Measurements from ENCODE around the gene DOCK9. TPM values are rescaled to one million over a fixed set of nuclear protein-coding genes. Genes with fewer than 3 reads are reported as not detected.

DOCK9 gene
- total and polyA plus RNA-seq, 2 donors from 2014 or later, result 14.0 to 125 TPM

DNA sequence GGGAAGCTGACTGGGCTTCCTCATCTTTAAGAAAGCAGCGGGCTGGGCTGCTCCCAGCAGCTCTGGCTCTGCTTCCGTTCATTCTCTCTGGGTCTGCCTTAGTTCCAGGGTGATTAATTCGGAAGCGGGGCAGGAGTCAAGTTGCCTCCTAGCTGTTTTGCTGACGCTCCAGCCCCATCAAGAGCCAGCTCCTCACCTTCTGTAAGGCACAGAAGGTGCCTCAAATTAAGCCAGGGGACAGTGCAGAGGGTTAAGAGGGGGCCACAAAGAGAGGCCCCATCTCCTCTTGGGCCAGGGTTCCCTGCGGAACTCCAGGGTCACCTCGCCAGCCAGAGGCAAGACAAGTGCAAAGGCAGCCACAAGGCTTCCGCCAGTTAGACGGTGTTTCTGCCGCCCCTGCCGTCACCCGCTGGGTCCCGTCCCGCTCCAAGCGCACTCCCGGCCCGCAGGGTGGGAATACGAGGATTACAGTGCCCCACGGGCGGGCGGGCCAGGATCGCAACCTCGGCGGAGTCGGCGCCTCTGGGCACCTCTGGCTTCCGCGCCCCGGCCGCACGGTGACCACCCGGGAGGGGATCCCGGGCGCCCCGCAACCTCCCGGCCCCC is 225.9 kb downstream of the DOCK9 start:
- intact Hi-C loops (cut with DNase I), result no loop called here
- Histone ChIP-seq H3K9ac (ENCODE audit: low read length in 3 of 3) (no peak overlapping the region), H3K9me3 (ENCODE audit: control insufficient read depth in 2 of 3, insufficient read depth in 1 of 3, low read length in 3 of 3) (no peaks in the 10 kb centered on the region), H3K4me1 (ENCODE audit: control insufficient read depth in 2 of 3, insufficient read depth in 2 of 3, low read depth in 1 of 3, low read length in 3 of 3) (peaks cover 0 to 4% (median 2%) of the 10 kb centered on the region in 3 donors), H3K27ac (ENCODE audit: low read depth in 2 of 2, low read length in 2 of 2) (no peak overlapping the region), H3K27me3 (ENCODE audit: control insufficient read depth, insufficient read depth, low read length) (peaks cover 3% of the 10 kb centered on the region), H3K4me3 (ENCODE audit: low read length in 3 of 3) (peak overlapping the region in 2 of 3 donors; percentile 42 to 45), H3K36me3 (ENCODE audit: control insufficient read depth in 2 of 3, insufficient read depth in 3 of 3, low read length in 3 of 3) (no peaks in the 10 kb centered on the region)
- DNase-seq (peak in 4 of 5 donors; percentile 62 to 75 (median 70)), FAIRE-seq (no peak)
- TF ChIP-seq, protein P1, sequence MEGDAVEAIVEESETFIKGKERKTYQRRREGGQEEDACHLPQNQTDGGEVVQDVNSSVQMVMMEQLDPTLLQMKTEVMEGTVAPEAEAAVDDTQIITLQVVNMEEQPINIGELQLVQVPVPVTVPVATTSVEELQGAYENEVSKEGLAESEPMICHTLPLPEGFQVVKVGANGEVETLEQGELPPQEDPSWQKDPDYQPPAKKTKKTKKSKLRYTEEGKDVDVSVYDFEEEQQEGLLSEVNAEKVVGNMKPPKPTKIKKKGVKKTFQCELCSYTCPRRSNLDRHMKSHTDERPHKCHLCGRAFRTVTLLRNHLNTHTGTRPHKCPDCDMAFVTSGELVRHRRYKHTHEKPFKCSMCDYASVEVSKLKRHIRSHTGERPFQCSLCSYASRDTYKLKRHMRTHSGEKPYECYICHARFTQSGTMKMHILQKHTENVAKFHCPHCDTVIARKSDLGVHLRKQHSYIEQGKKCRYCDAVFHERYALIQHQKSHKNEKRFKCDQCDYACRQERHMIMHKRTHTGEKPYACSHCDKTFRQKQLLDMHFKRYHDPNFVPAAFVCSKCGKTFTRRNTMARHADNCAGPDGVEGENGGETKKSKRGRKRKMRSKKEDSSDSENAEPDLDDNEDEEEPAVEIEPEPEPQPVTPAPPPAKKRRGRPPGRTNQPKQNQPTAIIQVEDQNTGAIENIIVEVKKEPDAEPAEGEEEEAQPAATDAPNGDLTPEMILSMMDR (IDR thresholded peaks at IDR 0.05; ENCODE audit: borderline replicate concordance, extremely low read depth, insufficient read depth), result no peak

DNA sequence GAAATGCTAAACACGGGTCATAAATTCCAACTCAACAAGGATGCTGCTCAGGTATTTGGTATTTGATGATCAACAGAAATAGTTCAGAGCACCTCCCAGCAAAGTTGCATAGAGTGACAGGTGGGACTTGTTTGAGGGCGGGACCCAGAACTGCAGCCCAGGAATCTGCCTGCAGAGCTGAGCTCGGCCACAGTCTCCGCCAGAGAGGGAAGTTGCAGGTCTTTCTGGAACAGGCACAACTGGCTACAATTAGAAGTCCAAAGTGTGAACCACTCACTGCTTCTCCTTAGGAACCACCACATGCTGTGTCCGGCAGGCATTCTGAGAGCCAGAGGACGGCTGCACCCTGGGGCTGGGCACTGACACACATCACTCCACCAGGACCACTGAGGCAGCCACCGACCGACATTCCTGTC is 226.5 kb downstream of the DOCK9 start:
- Histone ChIP-seq H3K9me3 (ENCODE audit: control insufficient read depth in 2 of 3, insufficient read depth in 1 of 3, low read length in 3 of 3) (no peaks in the 10 kb centered on the region), H3K4me1 (ENCODE audit: control insufficient read depth in 2 of 3, insufficient read depth in 2 of 3, low read depth in 1 of 3, low read length in 3 of 3) (peaks cover 0 to 5% (median 4%) of the 10 kb centered on the region in 3 donors), H3K36me3 (ENCODE audit: control insufficient read depth in 2 of 3, insufficient read depth in 3 of 3, low read length in 3 of 3) (no peaks in the 10 kb centered on the region), H3K4me3 (ENCODE audit: low read length in 3 of 3) (peak overlapping the region in 2 of 3 donors; percentile 42 to 45), H3K9ac (ENCODE audit: low read length in 3 of 3) (no peak overlapping the region), H3K27ac (ENCODE audit: low read depth in 2 of 2, low read length in 2 of 2) (no peak overlapping the region), H3K27me3 (ENCODE audit: control insufficient read depth, insufficient read depth, low read length) (peaks cover 3% of the 10 kb centered on the region)
- intact Hi-C loops (cut with DNase I), result no loop called here
- FAIRE-seq, result no peak
- TF ChIP-seq, protein P1 (IDR thresholded peaks at IDR 0.05; ENCODE audit: borderline replicate concordance, extremely low read depth, insufficient read depth), result no peak
- peak in 4 of 5 donors; percentile 75 to 81 (median 80) for DNase-seq

DNA sequence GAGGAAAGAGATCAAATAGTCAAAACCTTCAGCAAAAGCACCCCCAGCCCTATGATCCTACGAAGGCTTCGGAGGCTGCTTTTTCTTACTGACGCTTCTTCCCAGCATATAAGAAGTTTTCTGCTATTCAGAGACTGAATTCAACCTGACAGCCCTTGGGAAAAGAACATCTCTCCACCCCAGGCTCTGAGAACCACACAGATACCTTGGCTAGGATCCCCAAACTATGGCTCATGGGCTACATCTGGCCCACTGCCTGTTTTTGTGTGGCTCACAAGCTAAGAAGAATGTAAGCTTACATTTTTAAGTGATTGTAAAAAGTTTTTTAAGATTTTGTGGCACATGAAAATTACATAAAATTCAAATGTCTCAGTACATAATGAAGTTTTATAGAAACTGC is 228.4 kb downstream of the DOCK9 start:
- FAIRE-seq (no peak), DNase-seq (no peak)
- Histone ChIP-seq H3K9me3 (ENCODE audit: control insufficient read depth in 2 of 3, insufficient read depth in 1 of 3, low read length in 3 of 3) (no peaks in the 10 kb centered on the region), H3K36me3 (ENCODE audit: control insufficient read depth in 2 of 3, insufficient read depth in 3 of 3, low read length in 3 of 3) (no peaks in the 10 kb centered on the region), H3K4me1 (ENCODE audit: control insufficient read depth in 2 of 3, insufficient read depth in 2 of 3, low read depth in 1 of 3, low read length in 3 of 3) (peaks cover 0 to 5% (median 4%) of the 10 kb centered on the region in 3 donors), H3K9ac (ENCODE audit: low read length in 3 of 3) (no peak overlapping the region), H3K27me3 (ENCODE audit: control insufficient read depth, insufficient read depth, low read length) (peaks cover 3% of the 10 kb centered on the region), H3K27ac (ENCODE audit: low read depth in 2 of 2, low read length in 2 of 2) (no peak overlapping the region), H3K4me3 (ENCODE audit: low read length in 3 of 3) (no peak overlapping the region)
- TF ChIP-seq, protein P1 (IDR thresholded peaks at IDR 0.05; ENCODE audit: borderline replicate concordance, extremely low read depth, insufficient read depth), result no peak
- intact Hi-C loops (cut with DNase I), result no loop called here

All from kidney (tissue), 14 donors.